PFSK-1 (cell line): Measurements from ENCODE around the gene IZUMO1. TPM values are rescaled to one million over a fixed set of nuclear protein-coding genes. Genes with fewer than 3 reads are reported as not detected.
A peak's percentile ranks its signal among the peaks of the same experiment; 100 is the strongest.

Experiments used
- FOXP2 ChIP-seq: optimal IDR thresholded peaks from 2 replicates; pipeline ENCODE3; 2011; ENCODE audit warnings: borderline replicate concordance, control low read depth, inconsistent platforms; ENCODE audit not compliant: insufficient read depth; ENCODE audit errors: extremely low read length, extremely low read depth
- POLR2AphosphoS5 ChIP-seq: IDR thresholded peaks from 2 replicates; pipeline ENCODE4 v1.6.1; 2012; ENCODE audit warnings: low read depth, mild to moderate bottlenecking, control low read depth, low read length, moderate library complexity
- REST ChIP-seq, 2 experiments: IDR thresholded peaks; 2 replicates each; pipeline versions ENCODE4 v1.6.1 to v1.8.0; 2011 to 2012; ENCODE audit warnings: low read depth in 2 of 2, low read length in 2 of 2, control low read depth in 1 of 2, inconsistent platforms in 1 of 2, mild to moderate bottlenecking in 1 of 2, moderate library complexity in 1 of 2; ENCODE audit not compliant: insufficient read depth in 1 of 2
- SIN3A ChIP-seq: IDR thresholded peaks from 2 replicates; pipeline ENCODE4 v1.6.1; 2012; ENCODE audit warnings: mild to moderate bottlenecking, low read length, moderate library complexity, borderline replicate concordance; ENCODE audit not compliant: insufficient read depth
- TAF1 ChIP-seq: IDR thresholded peaks from 2 replicates; pipeline ENCODE4 v1.6.1; 2012; ENCODE audit warnings: low read length, control low read depth, borderline replicate concordance; ENCODE audit not compliant: insufficient read depth
- polyA plus RNA-seq: library from polyadenylated mRNA; unstranded; fragments of >200 nt; gene quantifications from one replicate; pipeline ENCODE4 v1.2.1, GENCODE V29; 2012; ENCODE audit warnings: low read depth, missing spikeins; ENCODE audit not compliant: insufficient read length

The IZUMO1 gene
- polyA plus RNA-seq: 0.75 TPM

GRCh38 chr19:48746738-48747575, at the start of gene IZUMO1:
Gene IZUMO1 (minus strand): TSS chr19:48746909. CDS start chr19:48745859, 1,050 bp downstream.
- no peak for TF ChIP-seq POLR2AphosphoS5
- TF ChIP-seq TAF1: no peak
- no peak for TF ChIP-seq FOXP2
- no peak for TF ChIP-seq SIN3A
- TF ChIP-seq REST (IDR thresholded peaks at IDR 0.05; ENCODE audit: insufficient read depth in 1 of 2, low read depth in 2 of 2, low read length in 2 of 2): no peak

DNA sequence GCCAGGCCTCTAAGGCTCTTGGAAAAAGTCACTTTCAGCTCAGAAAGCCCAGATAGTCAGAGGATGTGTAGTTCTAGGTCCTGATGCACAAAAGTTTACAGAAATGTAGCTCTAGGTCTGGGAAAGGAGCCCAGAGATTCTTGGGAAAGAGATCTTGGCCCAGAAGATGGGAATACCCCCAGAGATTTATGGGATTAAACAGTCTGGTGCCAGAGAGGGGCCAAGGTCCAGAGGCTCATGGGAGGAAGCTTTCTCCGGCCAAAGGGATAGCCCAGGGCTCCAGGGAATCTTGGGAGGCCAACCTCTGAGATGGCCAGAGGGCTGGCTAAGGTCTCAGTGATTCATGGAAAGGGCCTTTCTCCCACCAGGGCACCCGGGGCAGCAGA, 49.0 kb upstream of the IZUMO1 start:
- TF ChIP-seq TAF1 (no peak), POLR2AphosphoS5 (0 out of 2 replicates have a peak, but pooled peaks have one; percentile 0)

- TF ChIP-seq POLR2AphosphoS5: peak; percentile 78
- no peak for TF ChIP-seq SIN3A
- TF ChIP-seq TAF1: 0 out of 2 replicates have a peak, but pooled peaks have one; percentile 17
- TF ChIP-seq REST (IDR thresholded peaks at IDR 0.05; ENCODE audit: insufficient read depth in 1 of 2, low read depth in 2 of 2, low read length in 2 of 2): no peak
- TF ChIP-seq FOXP2: no peak
Observed at GRCh38 chr19:48795055-48795684, 48.5 kb upstream of the IZUMO1 start.

- TF ChIP-seq TAF1 (no peak), SIN3A (no peak), FOXP2 (no peak)
Observed at GRCh38 chr19:48794291-48794690, 47.6 kb upstream of the IZUMO1 start.

DNA sequence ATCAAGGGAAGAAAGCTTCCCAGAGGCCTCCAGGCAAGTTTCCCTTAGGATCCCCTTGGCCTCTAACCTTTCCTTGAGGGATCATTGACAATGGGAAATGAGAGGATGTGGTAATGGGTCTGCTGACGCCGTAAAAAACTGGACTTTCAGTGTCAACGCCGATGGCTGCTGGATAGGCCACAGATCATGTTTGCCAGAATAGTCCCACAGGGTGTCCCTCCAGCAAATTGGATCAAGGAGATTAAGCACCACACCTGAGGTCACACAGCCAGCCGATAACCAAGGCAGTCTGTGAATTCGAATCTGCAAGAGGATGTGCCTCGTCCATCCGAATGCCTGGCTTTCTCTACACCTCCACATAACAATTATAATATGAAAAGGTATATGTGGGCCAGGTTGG, 46.6 kb upstream of the IZUMO1 start:
- TF ChIP-seq POLR2AphosphoS5 (no peak), REST (IDR thresholded peaks at IDR 0.05; ENCODE audit: insufficient read depth in 1 of 2, low read depth in 2 of 2, low read length in 2 of 2) (no peak), SIN3A (no peak), FOXP2 (no peak), TAF1 (no peak)

DNA sequence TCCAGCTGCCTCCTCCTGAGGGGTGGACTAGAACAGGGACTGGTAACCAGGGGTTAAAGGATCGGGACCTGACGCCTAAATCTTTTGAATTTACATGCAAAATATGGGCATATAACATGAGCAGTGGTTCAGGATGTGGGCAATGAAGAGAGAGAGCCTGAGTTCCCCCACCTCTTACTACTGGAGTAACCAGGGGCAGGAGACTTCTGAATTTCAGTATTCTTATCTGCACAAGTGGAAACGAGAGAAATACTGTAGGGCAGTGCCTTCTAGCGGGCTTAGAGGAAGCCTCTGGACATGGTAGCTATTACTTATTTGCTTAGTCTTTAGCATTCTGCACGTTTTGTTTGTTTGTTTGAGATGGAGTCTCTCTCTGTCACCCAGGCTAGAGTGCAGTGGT, 37.8 kb upstream of the IZUMO1 start:
- TF ChIP-seq TAF1: no peak
- no peak for TF ChIP-seq SIN3A
- no peak for TF ChIP-seq REST (IDR thresholded peaks at IDR 0.05; ENCODE audit: insufficient read depth in 1 of 2, low read depth in 2 of 2, low read length in 2 of 2)
